ENCODE measurements around the gene TUBGCP4. TPM values are rescaled to one million over a fixed set of nuclear protein-coding genes. Genes with fewer than 3 reads are reported as not detected.

The TUBGCP4 gene
- total RNA-seq, 6 experiments from 2014 or later, result 8.0 to 14.0 (median 9.5) TPM

- no peaks in the 10 kb centered on the region for H3K9me3 ChIP-seq
- H3K27me3 ChIP-seq, result no peaks in the 10 kb centered on the region
- intact Hi-C loops (cut with DNase I), result no loop called here
- ATAC-seq (peak; percentile 96 to 98 (median 96)), DNase-seq (peak; percentile 90 to 96 (median 94))
- H3K4me3 ChIP-seq, result peak within 1 kb of the TSS; percentile 67 to 68 (median 68)
- peaks cover 0 to 11% (median 5%) of the 10 kb centered on the region in 4 donors for H3K4me1 ChIP-seq
- peak within 1 kb of the TSS; percentile 69 to 86 (median 82) for H3K27ac ChIP-seq
- 0% methylated on average over 17 of the region's 86 CpGs for WGBS (ENCODE audit: insufficient coverage, low coverage, low lambda C conversion rate, missing lambda C conversion rate)
- TF ChIP-seq CTCF (IDR thresholded peaks at IDR 0.05) (peak in 1 of 4 donors; percentile 12), POLR2A (IDR thresholded peaks at IDR 0.05) (peak; percentile 84)
- peaks cover 0 to 6% (median 0%) of the 10 kb centered on the region in 4 donors for H3K36me3 ChIP-seq
These were observed 40.7 kb upstream of the TUBGCP4 start, which contains the start of gene LCMT2 for GRCh38 chr15:43329960-43330779. Gene LCMT2 (minus strand): TSS chr15:43330573. CDS start chr15:43330489, 84 bp downstream.

- Histone ChIP-seq H3K36me3 (peaks cover 0 to 7% (median 0%) of the 10 kb centered on the region in 4 donors), H3K9me3 (no peaks in the 10 kb centered on the region), H3K27me3 (no peaks in the 10 kb centered on the region), H3K27ac (peak overlapping the region; percentile 69 to 86 (median 82)), H3K4me3 (peak overlapping the region; percentile 67 to 68 (median 68)), H3K4me1 (peaks cover 0 to 11% (median 5%) of the 10 kb centered on the region in 4 donors)
- intact Hi-C loops (cut with DNase I), result no loop called here
- ATAC-seq (no peak), DNase-seq (no peak)
- TF ChIP-seq POLR2A (IDR thresholded peaks at IDR 0.05) (no peak), CTCF (IDR thresholded peaks at IDR 0.05) (no peak)
- WGBS (ENCODE audit: insufficient coverage, low coverage, low lambda C conversion rate, missing lambda C conversion rate), result 0% methylated on average over 7 of the region's 7 CpGs
These were observed 40.2 kb upstream of the TUBGCP4 start for GRCh38 chr15:43330780-43331087.

DNA sequence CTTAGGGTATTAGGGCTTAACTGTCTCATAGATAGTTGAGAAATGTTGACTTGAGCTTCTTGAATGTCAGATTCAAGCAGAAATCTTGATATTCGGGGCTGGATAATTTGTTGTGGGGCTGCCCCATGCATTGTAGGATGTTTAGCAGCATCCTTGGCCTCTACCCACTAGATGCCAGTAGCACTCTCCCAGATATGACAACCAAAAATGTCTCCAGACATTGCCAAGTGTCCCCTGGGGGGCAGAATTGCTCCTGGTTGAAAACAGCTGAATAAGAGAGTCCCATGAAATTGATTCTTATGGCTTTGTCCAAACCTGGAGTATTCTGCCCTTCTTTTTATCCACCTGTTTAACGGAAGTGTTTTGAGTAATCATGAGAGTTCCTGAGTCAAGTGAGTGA, 24.6 kb upstream of the TUBGCP4 start:
- no peak for ATAC-seq
- WGBS (ENCODE audit: insufficient coverage, low coverage, low lambda C conversion rate, missing lambda C conversion rate), result 92% methylated on average over 1 of the region's 2 CpGs
- peaks cover 0 to 32% (median 9%) of the 10 kb centered on the region in 4 donors for H3K36me3 ChIP-seq

DNA sequence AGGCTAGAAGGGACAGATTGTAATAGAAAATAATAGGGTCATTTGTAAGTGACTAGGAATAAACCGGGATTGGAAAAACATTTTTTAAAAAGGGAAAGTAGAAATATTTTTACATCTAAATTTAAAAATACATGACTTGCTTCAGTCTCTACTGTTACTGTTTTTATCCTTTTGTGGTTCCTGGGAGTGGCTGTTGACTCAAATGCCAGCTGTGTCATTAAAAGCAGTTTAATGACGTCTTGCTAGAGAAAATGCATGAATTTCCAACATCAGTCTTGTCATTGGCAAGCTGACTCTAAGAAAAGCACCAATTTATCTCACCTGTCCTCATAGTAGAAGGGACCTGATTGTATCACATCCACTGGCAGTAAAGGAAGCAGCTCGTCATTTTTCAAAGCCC, 23.8 kb upstream of the TUBGCP4 start:
- H3K36me3 ChIP-seq, result peaks cover 0 to 38% (median 9%) of the 10 kb centered on the region in 4 donors
- no peak overlapping the region for H3K27ac ChIP-seq
- no peak for ATAC-seq
- no peak for DNase-seq
- intact Hi-C loops (cut with DNase I), result no loop called here
- no peak for TF ChIP-seq POLR2A (IDR thresholded peaks at IDR 0.05)
- no peak for TF ChIP-seq CTCF (IDR thresholded peaks at IDR 0.05)
- H3K4me3 ChIP-seq, result no peak overlapping the region
- H3K9me3 ChIP-seq, result no peaks in the 10 kb centered on the region
- 89% methylated on average over 3 of the region's 3 CpGs for WGBS (ENCODE audit: insufficient coverage, low coverage, low lambda C conversion rate, missing lambda C conversion rate)
- H3K27me3 ChIP-seq, result no peaks in the 10 kb centered on the region
- H3K4me1 ChIP-seq, result peaks cover 0 to 6% (median 0%) of the 10 kb centered on the region in 4 donors

More for the DNA sequence above, 24.6 kb upstream of the TUBGCP4 start:
- DNase-seq, result no peak
- H3K4me3 ChIP-seq, result no peak overlapping the region
- TF ChIP-seq POLR2A (IDR thresholded peaks at IDR 0.05) (no peak), CTCF (IDR thresholded peaks at IDR 0.05) (no peak)
- H3K27me3 ChIP-seq, result no peaks in the 10 kb centered on the region
- H3K27ac ChIP-seq, result no peak overlapping the region
- intact Hi-C loops (cut with DNase I), result no loop called here
- H3K4me1 ChIP-seq, result peaks cover 0 to 9% (median 0%) of the 10 kb centered on the region in 4 donors
- H3K9me3 ChIP-seq, result no peaks in the 10 kb centered on the region

Data from right lobe of liver (tissue), 6 donors.